A673 (cell line): ENCODE results near the gene RNF125. TPM values are rescaled to one million over a fixed set of nuclear protein-coding genes. Genes with fewer than 3 reads are reported as not detected.

ENCODE experiments used
- BruUV-seq: library from RNA; stranded (reverse); fragments of 400-500 nt; replicated peaks from 2 replicates; lab custom pipeline; 2021; lab: Mats Ljungman, UMichigan
- CTCF ChIA-PET: fragments of 300-600 bp; sonication (Branson Sonifier 250); formaldehyde crosslinking; loops from one replicate; lab custom pipeline; 2022; ENCODE audit warnings: antibody characterized with exemption; lab: Charles Lee
- POLR2A ChIA-PET: fragments of 300-600 bp; sonication (Branson Sonifier 250); formaldehyde crosslinking; loops from one replicate; lab custom pipeline; 2022; ENCODE audit warnings: antibody characterized with exemption; ENCODE audit not compliant: low non-redundant PET; lab: Charles Lee
- DNase-seq: peaks from one replicate; pipeline ENCODE4 v3.0.0-alpha.2; 2015; ENCODE audit warnings: low spot score
- H3K27ac ChIP-seq: fragments of 200-600 bp; sonication (generic); 2 replicates; pipeline ENCODE4 v1.5.1; 2016; ENCODE audit warnings: mixed run types, low read depth, mild to moderate bottlenecking, mixed read lengths, antibody characterized with exemption, low read length; ENCODE audit not compliant: poor library complexity, severe bottlenecking
- H3K27me3 ChIP-seq: fragments of 200-600 bp; sonication (generic); replicated peaks from 2 replicates; pipeline ENCODE4 v1.6.1; 2017; ENCODE audit warnings: mixed run types, low read depth, mild to moderate bottlenecking, mixed read lengths, antibody characterized with exemption, low read length; ENCODE audit not compliant: insufficient read depth, poor library complexity
- H3K36me3 ChIP-seq: fragments of 200-600 bp; sonication (generic); 2 replicates; pipeline ENCODE4 v1.6.1; 2016; ENCODE audit warnings: mixed run types, mild to moderate bottlenecking, mixed read lengths, antibody characterized with exemption, low read length; ENCODE audit not compliant: insufficient read depth, poor library complexity, severe bottlenecking
- H3K4me1 ChIP-seq: fragments of 200-600 bp; sonication (generic); 2 replicates; pipeline ENCODE4 v1.6.1; 2017; ENCODE audit warnings: mixed run types, mild to moderate bottlenecking, mixed read lengths, antibody characterized with exemption, low read length; ENCODE audit not compliant: insufficient read depth, poor library complexity, severe bottlenecking
- H3K4me3 ChIP-seq: fragments of 200-600 bp; sonication (generic); 2 replicates; pipeline ENCODE4 v1.5.1; 2016; ENCODE audit warnings: low read depth, mixed run types, mild to moderate bottlenecking, mixed read lengths, low read length; ENCODE audit not compliant: poor library complexity, severe bottlenecking
- H3K9me3 ChIP-seq: fragments of 200-600 bp; sonication (generic); 2 replicates; pipeline ENCODE4 v1.6.1; 2016; ENCODE audit warnings: mixed run types, low read depth, mild to moderate bottlenecking, mixed read lengths, antibody characterized with exemption, low read length; ENCODE audit not compliant: poor library complexity, severe bottlenecking
- EZH2 ChIP-seq: fragments of 200-600 bp; sonication (generic); IDR thresholded peaks from 2 replicates; pipeline ENCODE4 v1.6.1; 2017; ENCODE audit warnings: borderline replicate concordance, low read depth, mild to moderate bottlenecking, mixed read lengths, antibody characterized with exemption, low read length; ENCODE audit not compliant: poor library complexity, severe bottlenecking
- intact Hi-C: fragments of 100-400 bp; cut with micrococcal nuclease; formaldehyde crosslinking; loops from one replicate; pipeline ENCODE4 v1.10.0; 2022; ENCODE audit not compliant: unreplicated experiment
- total RNA-seq: library from RNA; stranded (reverse); gene quantifications from 2 replicates; pipeline ENCODE4 v1.2.3, GENCODE V29; 2021
- TF ChIP-seq, protein P1 (sequence below): fragments of 300-800, 200-600 bp; sonication (generic); conservative IDR thresholded peaks from 2 replicates; pipeline ENCODE4 v1.5.1; 2017; ENCODE audit warnings: low read depth, mild to moderate bottlenecking, antibody characterized with exemption, low read length, moderate library complexity, mixed read lengths

Gene RNF125
- total RNA-seq, 1 experiment from 2014 or later = 1.5 TPM

DNA sequence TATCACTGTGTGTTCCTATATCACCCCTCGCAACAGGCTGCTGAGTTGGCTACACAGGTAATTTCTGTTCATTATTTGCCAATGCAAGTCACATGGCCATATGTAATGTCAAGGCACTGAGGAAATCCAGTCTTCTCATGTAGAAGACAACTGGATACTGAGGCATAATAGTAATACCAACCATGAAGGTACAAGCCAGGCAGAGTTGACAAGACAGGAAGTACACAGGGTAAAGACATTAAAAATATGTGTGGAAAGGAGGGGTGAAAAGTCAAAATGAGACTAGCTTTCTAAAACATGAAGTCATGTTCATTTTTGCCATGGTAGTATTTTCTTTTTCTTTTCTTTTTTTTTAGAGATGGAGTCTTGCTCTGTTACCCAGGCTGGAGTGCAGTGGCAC is 55.6 kb downstream of the RNF125 start:
- Histone ChIP-seq H3K4me1 (no peaks in the 10 kb centered on the region), H3K36me3 (no peaks in the 10 kb centered on the region), H3K9me3 (no peaks in the 10 kb centered on the region), H3K4me3 (no peak overlapping the region), H3K27ac (no peak overlapping the region), H3K27me3 (no peaks in the 10 kb centered on the region)
- no TSS peak for BruUV-seq
- DNase-seq = no peak
- CTCF ChIA-PET = no interaction called here
- POLR2A ChIA-PET = no interaction called here
- TF ChIP-seq, protein P1, sequence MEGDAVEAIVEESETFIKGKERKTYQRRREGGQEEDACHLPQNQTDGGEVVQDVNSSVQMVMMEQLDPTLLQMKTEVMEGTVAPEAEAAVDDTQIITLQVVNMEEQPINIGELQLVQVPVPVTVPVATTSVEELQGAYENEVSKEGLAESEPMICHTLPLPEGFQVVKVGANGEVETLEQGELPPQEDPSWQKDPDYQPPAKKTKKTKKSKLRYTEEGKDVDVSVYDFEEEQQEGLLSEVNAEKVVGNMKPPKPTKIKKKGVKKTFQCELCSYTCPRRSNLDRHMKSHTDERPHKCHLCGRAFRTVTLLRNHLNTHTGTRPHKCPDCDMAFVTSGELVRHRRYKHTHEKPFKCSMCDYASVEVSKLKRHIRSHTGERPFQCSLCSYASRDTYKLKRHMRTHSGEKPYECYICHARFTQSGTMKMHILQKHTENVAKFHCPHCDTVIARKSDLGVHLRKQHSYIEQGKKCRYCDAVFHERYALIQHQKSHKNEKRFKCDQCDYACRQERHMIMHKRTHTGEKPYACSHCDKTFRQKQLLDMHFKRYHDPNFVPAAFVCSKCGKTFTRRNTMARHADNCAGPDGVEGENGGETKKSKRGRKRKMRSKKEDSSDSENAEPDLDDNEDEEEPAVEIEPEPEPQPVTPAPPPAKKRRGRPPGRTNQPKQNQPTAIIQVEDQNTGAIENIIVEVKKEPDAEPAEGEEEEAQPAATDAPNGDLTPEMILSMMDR = no peak
- TF ChIP-seq EZH2 = no peak
- intact Hi-C loops = no loop called here

DNA sequence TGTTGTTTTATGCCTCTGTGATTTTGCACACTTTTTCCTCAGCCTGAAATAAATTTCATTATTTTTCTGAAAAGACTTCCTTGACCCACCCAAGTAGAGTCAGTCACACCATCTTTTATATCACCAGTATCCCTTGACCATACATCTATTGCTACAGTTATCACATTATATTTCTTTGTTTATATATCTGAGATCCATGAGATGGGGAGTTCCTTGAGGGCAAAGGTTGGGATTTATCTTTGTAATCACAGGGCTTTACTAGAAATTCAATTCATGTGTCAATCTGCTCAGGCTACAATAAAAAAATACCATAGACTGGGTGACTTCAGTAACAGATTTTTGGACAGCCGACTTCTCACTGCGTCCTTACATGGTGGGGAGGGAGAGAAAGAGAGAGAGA is 60.2 kb downstream of the RNF125 start:
- no peaks in the 10 kb centered on the region for H3K9me3 ChIP-seq
- POLR2A ChIA-PET = no interaction called here
- DNase-seq = no peak
- CTCF ChIA-PET = no interaction called here
- intact Hi-C loops = no loop called here
- H3K36me3 ChIP-seq = no peaks in the 10 kb centered on the region
- H3K4me3 ChIP-seq = no peak overlapping the region
- H3K4me1 ChIP-seq = peaks cover 8% of the 10 kb centered on the region
- TF ChIP-seq, protein P1 = no peak
- TF ChIP-seq EZH2 = no peak
- no TSS peak for BruUV-seq
- H3K27me3 ChIP-seq = no peaks in the 10 kb centered on the region
- no peak overlapping the region for H3K27ac ChIP-seq

DNA sequence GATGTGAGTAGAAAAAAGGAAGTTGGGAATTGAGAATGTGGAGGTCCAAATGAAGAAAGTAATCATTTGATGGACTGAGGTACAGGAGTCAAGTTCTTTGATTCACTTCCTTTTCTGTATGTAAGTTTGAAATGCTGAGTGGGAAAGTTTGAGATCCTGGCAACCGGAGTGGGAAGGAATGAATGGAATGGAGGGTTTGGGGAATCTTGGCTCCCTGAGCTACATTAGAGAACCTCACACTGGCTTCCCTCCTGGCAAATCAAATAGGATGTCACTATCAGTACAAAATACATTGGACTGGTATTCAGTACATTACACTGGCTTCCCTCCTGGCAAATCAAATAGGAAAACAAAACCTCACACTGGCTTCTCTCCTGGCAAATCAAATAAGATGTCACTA is 63.3 kb downstream of the RNF125 start:
- DNase-seq = no peak
- H3K9me3 ChIP-seq = no peaks in the 10 kb centered on the region
- intact Hi-C loops = loop anchor here (10.0 kb wide), 1 partner anchor 137 kb away; the partner anchor contains the start of gene TRAPPC8
- ChIA-PET CTCF (no interaction called here), POLR2A (no interaction called here)
- no peaks in the 10 kb centered on the region for H3K36me3 ChIP-seq
- H3K4me3 ChIP-seq = no peak overlapping the region
- H3K4me1 ChIP-seq = peaks cover 18% of the 10 kb centered on the region
- TF ChIP-seq EZH2 = no peak
- TF ChIP-seq, protein P1 = no peak
- BruUV-seq = no TSS peak
- H3K27me3 ChIP-seq = no peaks in the 10 kb centered on the region
- no peak overlapping the region for H3K27ac ChIP-seq
